Measurements from ENCODE around the gene WNK2. TPM values are rescaled to one million over a fixed set of nuclear protein-coding genes. Genes with fewer than 3 reads are reported as not detected.

WNK2 gene
- total RNA-seq, 1 experiment from 2014 or later, result 69.4 TPM

GRCh38 chr9:93136011-93136440 is 47.9 kb upstream of the WNK2 start:
- no peaks in the 10 kb centered on the region; a peak in 1 of 7 replicates for H3K36me3 Mint-ChIP-seq (ENCODE audit: insufficient read depth in 1 of 3, low read depth in 3 of 3)
- H3K9me3 Mint-ChIP-seq, result peaks cover 2 to 3% of the 10 kb centered on the region in 2 experiments; a peak in 2 of 5 replicates
- Histone ChIP-seq H3K9ac (ENCODE audit: extremely low read depth, insufficient read length, low read length) (no peak overlapping the region), H4K20me1 (ENCODE audit: control insufficient read depth, insufficient read depth, insufficient read length) (no peaks in the 10 kb centered on the region), H2BK12ac (ENCODE audit: insufficient read length, low read depth, low read length) (no peak overlapping the region), H3K18ac (ENCODE audit: insufficient read length, low read depth, low read length) (no peak overlapping the region), H3K23ac (ENCODE audit: insufficient read length, low read depth, low read length) (no peak overlapping the region), H4K5ac (ENCODE audit: insufficient read length, low read depth, low read length) (no peak overlapping the region), H2AK5ac (ENCODE audit: insufficient read length, low read length) (no peak overlapping the region), H3K4me1 (ENCODE audit: insufficient read depth, low read length) (no peaks in the 10 kb centered on the region; the same call in 1 of the 2 replicates), H3K9me3 (ENCODE audit: control insufficient read depth, low read depth, low read length) (no peaks in the 10 kb centered on the region), H3K79me1 (ENCODE audit: insufficient read depth, low read depth, low read length, poor library complexity, severe bottlenecking) (no peaks in the 10 kb centered on the region), H2BK20ac (ENCODE audit: low read depth, low read length, poor library complexity, severe bottlenecking) (no peak overlapping the region), H2BK5ac (ENCODE audit: insufficient read length, low read length) (no peak overlapping the region), H2BK120ac (ENCODE audit: low read depth, low read length, poor library complexity, severe bottlenecking) (no peak overlapping the region), H3K27me3 (ENCODE audit: insufficient read depth, low read length) (peaks cover 5% of the 10 kb centered on the region; the same call in 1 of the 2 replicates), H4K8ac (replicated peaks; ENCODE audit: insufficient read length, low read depth, low read length) (no peak overlapping the region), H3K79me2 (ENCODE audit: insufficient read depth, low read length) (no peaks in the 10 kb centered on the region), H2BK15ac (ENCODE audit: low read depth, low read length) (no peak overlapping the region), H2AFZ (ENCODE audit: low read length) (no peak overlapping the region), H3K23me2 (ENCODE audit: insufficient read length, low read depth, low read length, poor library complexity, severe bottlenecking) (no peaks in the 10 kb centered on the region), H3K14ac (ENCODE audit: insufficient read depth, low read length) (no peak overlapping the region), H3K56ac (ENCODE audit: insufficient read length, low read depth, low read length) (no peak overlapping the region), H3T11ph (ENCODE audit: low read length) (no peak overlapping the region), H3K4me2 (ENCODE audit: insufficient read depth, insufficient read length, low read length) (no peak overlapping the region), H3K4ac (ENCODE audit: low read depth, low read length) (no peak overlapping the region), H4K91ac (ENCODE audit: insufficient read length, low read depth, low read length) (no peak overlapping the region), H3K27ac (ENCODE audit: insufficient read length, low read depth, low read length) (no peak overlapping the region)
- peaks cover 15 to 28% of the 10 kb centered on the region in 2 experiments for H3K4me1 Mint-ChIP-seq
- no peak overlapping the region for H3K4me3 Mint-ChIP-seq
- DNase-seq, result no peak
- TF ChIP-seq CTCF (conservative IDR thresholded peaks at IDR 0.05), result no peak
- H3K27me3 Mint-ChIP-seq (ENCODE audit: low read depth), result peaks cover 32% of the 10 kb centered on the region
- H3K27ac Mint-ChIP-seq, result no peak overlapping the region
- no CpG with 5 or more reads among the region's 11 CpGs for WGBS (ENCODE audit: extremely low coverage, insufficient read length, low lambda C conversion rate)

Data from H9 (cell line).